Activated T-cell treated with anti-CD3 and anti-CD28 coated beads, Interleukin-2, amount 50 U/mL, for 72 hours (primary cell): ENCODE data around the gene USP17L25. TPM values are rescaled to one million over a fixed set of nuclear protein-coding genes. Genes with fewer than 3 reads are reported as not detected.

Experiments used
- total RNA-seq, 2 donors: library from RNA; stranded (reverse); gene quantifications; one replicate each; pipeline ENCODE4 v1.2.3, GENCODE V29; 2022

Gene USP17L25
- total RNA-seq, 2 donors from 2014 or later = not detected

Other genes with a start within 250 kb of the USP17L25 start
- gene FAM90A26, start 159.5 kb upstream of the USP17L25 start, total RNA-seq = not detected
- not detected for gene USP17L10, start 119.3 kb upstream of the USP17L25 start, total RNA-seq
- gene USP17L11, start 114.5 kb upstream of the USP17L25 start, total RNA-seq = not detected
- gene USP17L12, start 109.8 kb upstream of the USP17L25 start, total RNA-seq = not detected
- not detected for gene USP17L13, start 105.0 kb upstream of the USP17L25 start, total RNA-seq
- not detected for gene USP17L15, start 95.5 kb upstream of the USP17L25 start, total RNA-seq
- gene USP17L17, start 86.0 kb upstream of the USP17L25 start, total RNA-seq = not detected
- gene USP17L18, start 81.3 kb upstream of the USP17L25 start, total RNA-seq = not detected
- gene USP17L19, start 76.5 kb upstream of the USP17L25 start, total RNA-seq = not detected
- gene USP17L20, start 71.8 kb upstream of the USP17L25 start, total RNA-seq = not detected
- gene USP17L21, start 67.0 kb upstream of the USP17L25 start, total RNA-seq = not detected
- not detected for gene USP17L22, start 62.3 kb upstream of the USP17L25 start, total RNA-seq
- gene USP17L24, start 4.7 kb upstream of the USP17L25 start, total RNA-seq = not detected
- not detected for gene USP17L26, start 4.7 kb downstream of the USP17L25 start, total RNA-seq
- gene USP17L5, start 9.5 kb downstream of the USP17L25 start, total RNA-seq = not detected
- not detected for gene USP17L27, start 14.2 kb downstream of the USP17L25 start, total RNA-seq
- gene USP17L28, start 19.0 kb downstream of the USP17L25 start, total RNA-seq = not detected
- not detected for gene USP17L29, start 23.7 kb downstream of the USP17L25 start, total RNA-seq
- gene USP17L30, start 33.2 kb downstream of the USP17L25 start, total RNA-seq = not detected
- not detected for gene DEFB131A, start 114.5 kb downstream of the USP17L25 start, total RNA-seq